Measurements from ENCODE around the gene COA3.

Gene COA3, protein sequence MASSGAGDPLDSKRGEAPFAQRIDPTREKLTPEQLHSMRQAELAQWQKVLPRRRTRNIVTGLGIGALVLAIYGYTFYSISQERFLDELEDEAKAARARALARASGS

DNA sequence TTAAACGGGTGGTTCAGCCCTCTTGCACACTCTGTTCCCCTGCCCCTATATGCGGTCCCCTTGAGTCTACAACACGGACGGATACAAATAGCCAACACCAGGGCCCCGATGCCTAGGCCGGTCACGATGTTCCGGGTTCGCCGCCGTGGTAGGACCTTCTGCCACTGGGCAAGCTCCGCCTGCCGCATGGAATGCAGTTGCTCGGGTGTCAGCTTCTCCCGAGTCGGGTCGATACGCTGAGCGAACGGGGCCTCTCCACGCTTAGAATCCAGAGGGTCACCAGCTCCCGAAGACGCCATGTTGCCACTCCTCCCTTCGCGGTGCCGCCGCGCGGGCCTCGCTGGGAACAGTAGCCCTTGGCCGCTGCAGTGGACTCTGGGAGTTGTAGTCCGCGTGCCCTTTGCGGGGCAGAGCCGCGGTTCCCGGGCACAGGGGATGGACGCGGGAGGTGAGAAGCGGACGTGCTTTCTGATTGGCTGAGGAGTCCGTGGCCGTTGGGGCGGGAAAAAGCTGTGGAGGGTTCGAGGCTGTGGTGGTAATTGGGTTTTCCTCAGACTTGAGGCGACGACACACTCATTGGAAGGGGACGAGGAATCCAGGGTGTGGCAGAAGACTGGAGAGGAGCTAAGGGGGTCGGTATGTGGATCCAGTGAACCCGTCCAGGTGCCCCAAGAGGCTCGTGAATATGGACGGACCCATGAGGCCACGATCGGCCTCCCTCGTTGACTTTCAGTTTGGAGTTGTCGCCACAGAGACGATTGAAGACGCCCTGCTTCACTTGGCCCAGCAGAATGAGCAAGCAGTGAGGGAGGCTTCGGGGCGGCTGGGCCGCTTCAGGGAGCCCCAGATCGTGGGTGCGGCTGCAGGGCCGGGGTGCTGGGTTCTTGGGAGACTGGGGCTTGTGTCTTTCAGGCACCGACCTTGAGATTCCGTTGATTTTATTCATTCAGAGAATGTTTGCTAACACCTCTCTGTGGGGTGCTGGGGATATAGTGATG, at the start of gene COA3, which contains the start of gene CNTD1:
Gene COA3 (minus strand): TSS at position 322 of the 998 bp plus-strand sequence. CDS start 23 bp downstream, at position 299.
Gene CNTD1 (plus strand): TSS at position 479 of the 998 bp plus-strand sequence. CDS start 207 bp downstream, at position 686.
- DNase-seq (ENCODE audit: low read depth in 2 of 2): peak; percentile 47 to 57

DNA sequence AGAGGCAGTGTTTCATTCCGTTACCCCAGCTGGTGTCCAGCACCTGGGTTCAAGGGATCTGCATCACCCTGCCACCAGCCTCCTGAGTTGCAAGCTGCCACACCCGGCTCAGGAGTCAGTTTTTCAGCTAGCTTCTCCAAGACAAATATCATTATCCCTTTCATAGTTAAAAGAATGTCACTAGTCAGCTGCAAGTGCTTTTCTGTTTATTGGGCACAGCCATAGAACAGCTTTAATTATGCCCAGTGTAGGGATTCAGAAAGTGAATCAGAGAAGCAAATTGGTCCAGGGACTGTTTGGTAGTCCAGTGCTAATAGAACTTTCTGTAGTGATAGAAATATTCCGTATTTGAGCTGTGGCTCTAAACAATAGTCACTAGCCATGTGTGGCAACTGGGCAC, 49.6 kb upstream of the COA3 start:
- no peak for DNase-seq (ENCODE audit: low read depth in 2 of 2)

DNA sequence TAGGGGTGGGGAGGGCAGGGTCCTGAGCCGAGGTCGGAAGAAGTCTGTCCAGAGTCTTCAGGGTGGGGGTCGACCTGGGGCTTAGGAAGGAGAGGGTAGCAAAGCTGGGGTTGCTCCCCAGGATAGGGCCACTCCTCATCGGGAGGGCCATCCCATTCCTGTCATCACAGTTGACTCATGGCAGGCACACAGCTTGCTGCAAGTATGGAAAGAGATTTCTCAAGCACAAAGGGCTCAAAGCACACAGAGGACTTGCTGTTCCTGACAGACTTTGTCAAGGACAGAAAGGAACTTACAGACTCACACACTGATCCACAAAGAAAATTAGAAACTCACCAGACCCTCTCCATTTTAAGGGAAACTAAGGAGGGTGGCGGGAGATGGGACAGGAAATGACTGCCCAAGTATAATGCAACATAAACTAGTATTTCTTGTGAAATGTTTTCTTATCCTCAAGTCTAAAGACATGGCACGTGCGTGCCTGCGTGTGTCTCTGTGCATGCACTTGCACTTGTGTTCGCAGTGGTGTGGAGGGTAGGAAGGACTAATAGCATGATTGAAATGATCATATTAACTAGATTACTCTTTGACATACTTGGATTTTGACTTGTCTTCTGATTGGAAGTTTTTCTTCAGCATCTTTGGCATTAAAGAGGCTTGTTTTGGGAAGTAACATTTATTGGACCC, 48.2 kb upstream of the COA3 start:
- DNase-seq (ENCODE audit: low read depth in 2 of 2): no peak

DNA sequence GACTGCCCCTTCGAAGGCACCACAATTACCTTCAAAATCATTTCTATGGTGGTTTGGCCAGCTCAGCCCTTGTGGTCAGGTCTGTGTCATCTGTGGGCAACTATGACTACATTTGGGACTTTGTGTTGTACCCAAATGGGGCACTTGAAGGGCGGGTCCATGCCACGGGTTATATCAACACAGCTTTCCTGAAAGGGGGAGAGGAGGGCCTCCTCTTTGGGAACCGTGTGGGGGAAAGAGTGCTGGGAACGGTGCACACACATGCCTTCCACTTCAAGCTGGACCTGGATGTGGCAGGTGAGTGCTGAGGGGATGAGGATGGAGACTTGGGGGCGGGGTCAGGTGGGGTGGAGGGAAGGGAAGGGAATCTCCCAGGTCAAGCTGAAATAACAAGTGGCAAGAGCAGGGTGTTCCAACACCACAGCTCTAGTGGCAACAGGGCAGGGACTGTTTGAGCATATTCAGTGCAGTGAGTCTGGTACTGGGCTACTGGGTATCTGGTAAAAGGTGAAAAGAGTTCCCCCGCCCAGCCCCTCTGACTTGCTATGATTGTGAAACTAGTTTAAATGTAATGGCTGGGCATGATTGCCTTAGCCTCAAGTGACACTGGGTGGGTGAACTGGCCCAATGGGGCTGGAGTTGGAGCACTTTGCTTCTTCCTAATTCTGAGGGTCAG, 47.6 kb upstream of the COA3 start:
- no peak for DNase-seq (ENCODE audit: low read depth in 2 of 2)

DNA sequence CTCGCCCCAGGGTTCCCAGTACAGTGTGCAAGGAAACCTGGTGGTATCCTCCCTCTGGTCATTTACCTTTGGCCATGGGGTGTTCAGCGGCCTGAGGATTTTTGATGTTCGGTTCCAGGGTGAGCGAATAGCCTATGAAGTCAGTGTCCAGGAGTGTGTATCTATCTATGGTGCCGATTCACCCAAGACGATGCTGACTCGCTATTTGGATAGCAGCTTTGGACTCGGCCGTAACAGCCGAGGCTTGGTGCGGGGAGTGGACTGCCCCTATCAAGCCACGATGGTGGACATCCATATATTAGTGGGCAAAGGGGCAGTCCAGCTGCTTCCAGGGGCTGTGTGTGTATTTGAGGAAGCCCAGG, 47.0 kb upstream of the COA3 start:
- no peak for DNase-seq (ENCODE audit: low read depth in 2 of 2)

DNA sequence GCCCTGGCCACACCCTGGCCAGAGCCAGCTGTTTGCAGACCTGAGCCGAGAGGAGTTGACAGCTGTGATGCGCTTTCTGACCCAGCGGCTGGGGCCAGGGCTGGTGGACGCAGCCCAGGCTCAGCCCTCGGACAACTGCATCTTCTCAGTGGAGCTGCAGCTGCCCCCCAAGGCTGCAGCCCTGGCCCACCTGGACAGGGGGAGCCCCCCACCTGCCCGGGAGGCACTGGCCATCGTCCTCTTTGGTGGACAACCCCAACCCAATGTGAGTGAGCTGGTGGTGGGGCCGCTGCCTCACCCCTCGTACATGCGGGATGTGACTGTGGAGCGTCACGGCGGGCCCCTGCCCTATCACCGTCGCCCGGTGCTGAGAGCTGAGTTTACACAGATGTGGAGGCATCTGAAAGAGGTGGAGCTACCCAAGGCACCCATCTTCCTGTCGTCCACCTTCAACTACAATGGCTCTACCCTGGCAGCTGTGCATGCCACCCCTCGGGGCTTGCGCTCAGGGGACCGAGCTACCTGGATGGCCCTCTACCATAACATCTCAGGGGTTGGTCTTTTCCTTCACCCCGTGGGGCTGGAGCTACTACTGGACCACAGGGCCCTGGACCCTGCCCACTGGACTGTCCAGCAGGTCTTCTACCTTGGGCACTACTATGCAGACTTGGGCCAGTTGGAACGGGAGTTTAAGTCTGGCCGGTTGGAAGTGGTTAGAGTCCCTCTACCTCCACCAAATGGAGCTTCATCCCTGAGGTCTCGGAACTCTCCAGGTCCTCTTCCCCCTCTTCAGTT, 46.5 kb upstream of the COA3 start:
- DNase-seq (ENCODE audit: low read depth in 2 of 2): no peak

DNA sequence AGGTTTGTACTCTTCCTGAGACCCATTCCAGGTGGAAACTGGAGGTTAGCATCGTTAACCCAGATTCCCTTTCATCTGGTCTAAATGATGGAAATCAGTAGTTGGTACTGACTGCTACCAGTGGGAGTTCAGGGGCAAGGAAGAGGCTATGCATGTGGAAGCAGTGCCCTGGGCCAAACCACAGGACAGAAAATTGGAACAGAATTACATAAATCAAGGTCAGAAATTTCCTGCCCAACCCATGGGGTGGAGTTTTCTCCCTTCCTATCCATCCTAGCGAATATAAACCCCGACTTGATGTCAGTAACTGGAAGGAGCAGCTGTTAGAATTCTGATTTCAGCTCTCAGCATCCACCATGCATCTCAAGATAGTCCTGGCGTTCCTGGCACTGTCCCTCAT, 45.8 kb upstream of the COA3 start, which contains the start of gene AOC2:
Gene AOC2 (plus strand): TSS at position 310 of the 400 bp plus-strand sequence. CDS start 47 bp downstream, at position 357.
- DNase-seq (ENCODE audit: low read depth in 2 of 2): no peak

DNA sequence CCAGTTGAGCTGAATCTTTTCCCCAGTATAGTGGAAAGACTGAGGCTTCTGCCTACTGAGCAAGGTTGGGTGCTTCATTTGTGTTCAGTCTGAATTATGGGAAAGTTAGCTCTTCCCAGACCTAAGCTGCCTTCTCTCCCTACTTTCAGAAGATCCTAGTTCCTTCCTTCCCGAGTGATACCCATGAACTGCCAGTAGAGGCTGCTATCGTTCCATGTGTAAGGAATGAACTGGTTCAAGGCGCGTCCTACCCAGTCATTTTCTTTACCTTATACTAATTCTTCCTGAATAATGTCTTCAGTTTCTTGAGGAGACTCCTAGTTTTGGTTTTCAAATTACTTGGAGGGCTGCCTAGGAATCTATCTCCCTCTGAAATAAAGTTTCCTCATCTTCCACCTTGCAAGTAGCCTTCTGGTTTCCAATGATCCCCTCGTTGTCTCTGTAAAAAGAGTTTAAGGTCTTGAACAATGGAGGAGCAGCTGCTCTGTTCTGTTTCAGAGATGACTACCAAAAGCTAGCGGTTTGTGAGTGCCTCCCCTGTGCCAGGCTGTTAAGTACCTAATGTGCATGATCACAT, 44.9 kb upstream of the COA3 start:
- no peak for DNase-seq (ENCODE audit: low read depth in 2 of 2)

DNA sequence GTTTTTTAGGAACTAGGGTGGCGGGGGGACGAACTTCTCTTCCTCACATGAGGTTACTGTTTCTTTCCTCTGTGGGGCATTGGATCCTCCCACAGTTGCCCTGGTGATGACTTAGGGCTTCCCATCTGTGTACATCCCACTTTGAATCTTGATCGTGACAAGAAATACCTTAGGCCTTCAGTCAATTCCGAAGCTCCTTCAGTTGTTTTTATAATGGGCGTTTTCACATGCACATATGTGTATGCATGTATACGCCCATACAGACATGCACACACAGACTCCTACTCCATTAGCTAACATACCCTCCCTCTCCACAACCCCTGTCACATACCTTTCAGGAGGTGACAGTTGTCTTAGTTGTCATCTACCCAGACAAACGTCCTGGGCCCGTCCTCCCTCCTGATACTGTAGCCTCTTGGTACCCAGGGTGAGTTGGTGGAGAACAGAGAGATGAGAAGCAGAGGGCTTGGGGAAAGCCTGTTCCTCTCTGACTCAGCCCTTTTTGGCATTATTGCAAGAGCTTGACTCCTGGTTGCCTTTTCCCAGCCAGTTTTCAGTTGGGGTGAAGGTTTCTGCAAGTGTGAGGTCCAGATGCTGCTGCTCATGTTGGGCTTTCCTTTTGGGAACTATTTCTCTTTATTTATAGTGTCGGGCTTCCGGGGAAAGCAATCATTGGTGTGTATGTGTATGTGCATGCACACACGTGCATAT, 43.6 kb upstream of the COA3 start:
- no peak for DNase-seq (ENCODE audit: low read depth in 2 of 2)

DNA sequence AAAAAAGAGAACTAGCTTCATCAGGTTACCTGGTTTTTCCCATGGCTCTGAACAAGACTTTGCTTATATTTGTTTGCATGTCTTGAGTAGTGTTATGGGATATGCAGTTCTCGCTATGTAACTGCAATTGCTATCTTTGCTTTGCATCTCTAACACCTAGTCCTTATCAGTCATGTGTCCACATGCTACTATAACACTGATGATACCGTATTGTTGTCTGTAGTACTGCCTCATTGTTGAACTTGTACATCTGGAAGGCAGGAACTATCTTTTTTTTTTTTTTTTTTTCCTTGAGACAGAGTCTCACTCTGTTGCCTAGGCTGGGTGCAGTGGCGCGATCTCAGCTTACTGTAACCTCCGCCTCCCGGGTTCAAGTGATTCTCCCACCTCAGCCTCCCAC, 37.2 kb upstream of the COA3 start:
- no peak for DNase-seq (ENCODE audit: low read depth in 2 of 2)

DNA sequence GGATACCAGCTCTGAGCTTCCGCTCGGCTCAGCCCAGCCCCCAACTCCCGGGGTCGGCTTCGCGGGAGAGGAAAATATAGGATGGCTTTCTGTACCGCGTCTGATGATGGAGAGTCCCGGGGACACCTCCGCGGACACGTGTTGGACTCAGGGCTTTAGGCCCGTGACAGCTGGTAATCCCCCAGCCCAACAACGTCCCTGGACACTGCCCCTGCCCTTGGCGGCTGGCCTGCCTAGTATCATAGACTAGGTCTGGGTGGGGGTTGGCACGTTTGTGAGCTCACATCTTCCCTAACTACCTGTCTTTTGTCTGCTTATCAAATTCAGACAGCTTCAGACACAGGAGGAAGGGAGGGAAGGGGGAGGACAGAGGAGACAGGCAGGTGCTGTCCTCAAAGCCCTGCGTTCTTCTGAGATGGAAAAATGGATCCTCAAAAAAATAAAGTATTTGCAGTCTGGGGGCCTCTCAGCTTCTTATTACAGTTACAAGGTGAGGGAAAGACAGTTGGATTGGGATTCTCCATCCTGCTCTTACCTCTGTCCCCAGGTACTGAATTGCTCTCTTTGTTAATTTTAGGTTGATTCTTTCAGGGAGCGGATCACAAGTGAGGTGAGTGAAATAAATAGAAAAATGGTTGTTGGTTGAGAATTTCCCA, 35.4 kb upstream of the COA3 start:
- DNase-seq (ENCODE audit: low read depth in 2 of 2): no peak

DNA sequence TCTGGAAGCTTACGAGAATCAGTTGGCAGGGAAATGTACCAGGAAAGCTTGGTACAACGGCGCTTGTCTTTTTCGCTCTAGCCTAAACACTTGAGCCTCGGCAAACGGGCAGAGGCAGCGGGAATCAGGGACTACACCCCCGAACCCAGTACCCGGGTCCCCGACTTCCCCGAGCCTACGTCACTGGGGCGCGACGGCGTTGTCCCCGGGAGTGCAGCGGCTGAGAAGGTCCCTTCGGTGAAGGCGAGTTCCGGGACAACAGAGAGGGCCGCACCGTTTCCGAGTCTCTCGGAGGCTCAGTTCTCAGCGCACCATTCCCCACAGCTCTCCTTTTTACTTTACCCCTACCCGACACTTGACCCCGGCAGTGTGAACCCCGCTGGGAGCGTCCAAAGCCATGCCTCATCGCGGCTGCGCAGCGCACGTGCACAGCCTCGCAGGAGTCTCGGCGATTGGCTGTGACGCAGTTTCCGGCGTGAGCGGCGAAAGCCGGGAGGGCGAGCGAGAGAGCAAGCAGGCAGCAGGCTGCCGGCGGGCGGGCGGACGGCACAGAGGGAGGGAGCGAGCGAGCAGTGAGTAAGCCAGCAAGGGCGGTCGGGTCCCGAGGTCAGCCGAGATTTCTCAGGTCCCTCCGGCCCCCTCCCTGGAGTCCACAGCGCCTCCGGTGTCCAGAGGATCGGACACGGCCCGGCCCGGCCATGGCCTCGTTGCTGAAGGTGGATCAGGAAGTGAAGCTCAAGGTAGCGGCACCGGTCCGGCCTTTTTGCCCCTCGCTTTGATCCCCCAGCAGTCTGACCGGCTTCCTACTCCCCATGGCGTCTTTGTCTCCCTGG, 34.6 kb upstream of the COA3 start, which contains the start of gene PSME3:
Gene PSME3 (plus strand): TSS at position 464 of the 833 bp plus-strand sequence. CDS start 235 bp downstream, at position 699.
- DNase-seq (ENCODE audit: low read depth in 2 of 2): peak; percentile 76 to 83

DNA sequence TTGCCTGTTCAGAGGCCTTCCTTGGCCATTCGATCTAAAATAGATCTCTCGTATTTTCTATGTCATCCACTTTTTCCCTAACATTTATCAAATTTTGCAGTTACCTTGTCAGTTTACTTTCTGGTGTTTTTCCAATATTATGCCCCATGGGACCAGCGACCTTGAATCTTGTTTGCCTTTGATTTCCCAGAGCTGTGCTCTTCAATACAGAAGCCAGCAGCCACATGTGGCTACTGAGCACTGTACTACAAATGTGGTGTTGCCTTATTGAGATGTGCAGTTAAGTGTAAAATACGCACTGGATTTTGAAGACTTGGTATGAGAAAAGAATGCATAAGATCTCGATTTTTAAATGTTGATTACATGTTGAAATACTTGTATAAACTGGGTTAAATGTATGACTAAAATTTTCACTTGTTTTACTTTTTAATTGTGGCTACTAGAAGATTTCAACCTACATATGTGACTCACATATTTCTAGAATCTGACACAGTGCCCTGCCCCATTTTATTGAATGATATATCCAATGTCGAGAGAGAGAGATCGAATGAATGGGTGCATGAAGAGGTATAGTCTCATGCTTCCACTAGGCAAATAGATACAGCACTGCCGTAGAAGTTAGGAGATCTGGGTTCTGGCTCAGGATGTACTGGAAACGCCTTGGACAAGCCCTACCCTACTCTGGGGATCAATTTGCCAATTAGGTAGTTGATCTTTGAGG, 33.9 kb upstream of the COA3 start:
- no peak for DNase-seq (ENCODE audit: low read depth in 2 of 2)

DNA sequence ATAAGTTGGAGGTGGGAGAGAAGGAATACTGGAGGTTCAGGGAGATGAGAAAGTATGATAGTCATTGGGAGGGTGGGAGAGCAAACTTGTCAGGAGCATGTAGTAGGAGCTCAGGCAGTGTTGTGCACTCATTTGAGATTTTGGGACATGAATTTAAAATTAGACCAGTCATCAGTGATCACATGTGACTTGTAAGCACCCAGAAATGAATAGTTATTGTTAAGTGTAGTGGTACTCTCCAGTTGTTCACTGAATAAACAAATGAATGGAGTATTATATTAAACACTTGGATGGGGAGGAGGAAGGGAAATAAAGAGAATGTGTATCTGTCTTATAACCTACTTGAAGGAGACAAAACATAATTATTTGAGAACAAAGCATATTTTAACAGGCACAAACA, 32.5 kb upstream of the COA3 start:
- no peak for DNase-seq (ENCODE audit: low read depth in 2 of 2)

DNA sequence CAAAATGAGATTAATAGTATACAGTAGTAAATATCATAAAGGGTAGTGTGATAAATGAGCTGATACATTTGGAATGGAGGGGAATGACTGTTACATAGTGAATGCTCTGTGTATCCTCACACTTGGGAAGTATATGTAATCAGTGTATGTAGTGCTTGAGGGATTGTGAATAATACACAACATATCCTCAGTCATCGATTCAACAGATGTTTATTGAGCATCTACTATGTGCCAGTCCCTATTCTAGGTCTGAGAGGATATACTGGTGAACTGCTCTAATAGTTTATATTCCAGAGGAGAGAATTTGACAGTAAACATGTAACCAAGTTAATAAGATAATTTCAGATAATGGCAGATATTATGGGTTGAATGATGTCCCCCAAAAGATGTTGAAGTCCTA, 29.0 kb upstream of the COA3 start:
- no peak for DNase-seq (ENCODE audit: low read depth in 2 of 2)

DNA sequence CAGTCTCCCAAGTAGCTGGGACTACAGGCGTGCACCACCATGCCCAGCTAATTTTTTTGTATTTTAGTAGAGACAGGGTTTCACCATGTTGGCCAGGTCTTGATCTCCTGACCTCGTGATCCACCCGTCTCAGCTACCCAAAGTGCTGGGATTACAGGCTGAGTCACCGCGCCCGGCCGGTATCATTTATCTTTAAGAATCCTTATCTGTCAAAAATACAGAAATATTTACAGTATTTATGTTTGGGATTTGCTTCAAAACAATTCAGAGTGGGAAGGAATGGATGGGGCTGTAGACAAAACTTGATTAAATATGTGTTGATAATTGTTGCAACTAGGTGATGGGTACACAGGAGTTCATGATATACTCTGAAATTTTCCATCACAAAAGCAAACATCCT, 22.7 kb upstream of the COA3 start:
- no peak for DNase-seq (ENCODE audit: low read depth in 2 of 2)

DNA sequence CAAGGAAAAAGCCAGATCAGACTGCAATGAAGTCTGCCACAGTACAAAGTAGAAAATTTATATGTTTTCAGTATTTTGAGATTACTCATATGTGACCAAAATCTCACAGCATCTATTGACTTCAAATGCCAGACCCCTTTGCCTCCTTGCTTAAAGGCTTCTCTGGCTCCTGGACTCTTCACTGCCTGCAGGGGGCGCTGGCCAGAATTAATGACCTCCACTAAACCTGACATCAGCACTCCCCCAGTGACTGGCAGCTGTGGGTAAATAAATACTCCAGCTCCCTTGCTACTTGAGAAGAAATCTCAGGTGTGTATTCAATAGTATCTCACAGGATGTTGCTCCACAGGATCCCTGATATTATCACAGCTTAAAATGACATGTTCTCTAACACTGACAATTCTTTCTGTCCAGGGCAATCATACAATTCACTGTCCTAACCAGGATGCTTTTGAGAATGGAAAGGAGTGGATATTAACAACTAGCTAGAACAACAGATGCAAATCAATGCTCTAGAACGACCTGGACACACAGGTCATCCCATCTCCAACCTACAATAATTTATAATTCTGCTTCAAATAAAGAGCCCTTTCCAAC, 21.5 kb upstream of the COA3 start:
- DNase-seq (ENCODE audit: low read depth in 2 of 2): peak in 1 of 2 donors; percentile 51

Data from stimulated activated CD8-positive, alpha-beta memory T cell treated with anti-CD3 and anti-CD28 coated beads, Interleukin-2, amount 100 ng/mL, for 1 hour (primary cell).